ENCODE measurements around the gene C6orf132. TPM values are rescaled to one million over a fixed set of nuclear protein-coding genes. Genes with fewer than 3 reads are reported as not detected.

C6orf132 gene
- total RNA-seq, 4 donors from 2014 or later, result 0.05 to 0.16 TPM; not detected in 2

GRCh38 chr6:42177514-42178364 is 35.3 kb upstream of the C6orf132 start:
- DNase-seq (no peak), ATAC-seq (no peak)
- Histone ChIP-seq H3K36me3 (no peaks in the 10 kb centered on the region), H3K4me3 (no peak overlapping the region), H3K27me3 (peaks cover 0 to 9% (median 6%) of the 10 kb centered on the region in 3 donors), H3K4me1 (no peaks in the 10 kb centered on the region), H3K9me3 (no peaks in the 10 kb centered on the region), H3K27ac (no peak overlapping the region)
- in situ Hi-C loops (cut with MboI; ENCODE audit: low sequenced_read_pairs in 4 of 4), result no loop called here
- intact Hi-C loops (cut with DNase I; ENCODE audit: low total_unique reads), result no loop called here
- TF ChIP-seq, protein P1, sequence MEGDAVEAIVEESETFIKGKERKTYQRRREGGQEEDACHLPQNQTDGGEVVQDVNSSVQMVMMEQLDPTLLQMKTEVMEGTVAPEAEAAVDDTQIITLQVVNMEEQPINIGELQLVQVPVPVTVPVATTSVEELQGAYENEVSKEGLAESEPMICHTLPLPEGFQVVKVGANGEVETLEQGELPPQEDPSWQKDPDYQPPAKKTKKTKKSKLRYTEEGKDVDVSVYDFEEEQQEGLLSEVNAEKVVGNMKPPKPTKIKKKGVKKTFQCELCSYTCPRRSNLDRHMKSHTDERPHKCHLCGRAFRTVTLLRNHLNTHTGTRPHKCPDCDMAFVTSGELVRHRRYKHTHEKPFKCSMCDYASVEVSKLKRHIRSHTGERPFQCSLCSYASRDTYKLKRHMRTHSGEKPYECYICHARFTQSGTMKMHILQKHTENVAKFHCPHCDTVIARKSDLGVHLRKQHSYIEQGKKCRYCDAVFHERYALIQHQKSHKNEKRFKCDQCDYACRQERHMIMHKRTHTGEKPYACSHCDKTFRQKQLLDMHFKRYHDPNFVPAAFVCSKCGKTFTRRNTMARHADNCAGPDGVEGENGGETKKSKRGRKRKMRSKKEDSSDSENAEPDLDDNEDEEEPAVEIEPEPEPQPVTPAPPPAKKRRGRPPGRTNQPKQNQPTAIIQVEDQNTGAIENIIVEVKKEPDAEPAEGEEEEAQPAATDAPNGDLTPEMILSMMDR (IDR thresholded peaks at IDR 0.05 in 4 of 5, conservative IDR thresholded peaks at IDR 0.05 in 1 of 5), result no peak
- TF ChIP-seq POLR2A (IDR thresholded peaks at IDR 0.05), result no peak

GRCh38 chr6:42176981-42177380 is 34.6 kb upstream of the C6orf132 start:
- H3K4me1 ChIP-seq, result no peaks in the 10 kb centered on the region
- in situ Hi-C loops (cut with MboI; ENCODE audit: low sequenced_read_pairs in 4 of 4), result no loop called here
- TF ChIP-seq, protein P1 (IDR thresholded peaks at IDR 0.05 in 4 of 5, conservative IDR thresholded peaks at IDR 0.05 in 1 of 5), result no peak
- no peak for TF ChIP-seq POLR2A (IDR thresholded peaks at IDR 0.05)
- H3K4me3 ChIP-seq, result no peak overlapping the region
- no peak overlapping the region for H3K27ac ChIP-seq
- DNase-seq (no peak), ATAC-seq (no peak)
- intact Hi-C loops (cut with DNase I; ENCODE audit: low total_unique reads), result no loop called here
- H3K27me3 ChIP-seq, result peaks cover 0 to 9% (median 6%) of the 10 kb centered on the region in 3 donors
- H3K36me3 ChIP-seq, result no peaks in the 10 kb centered on the region
- H3K9me3 ChIP-seq, result no peaks in the 10 kb centered on the region

GRCh38 chr6:42175860-42176259 is 33.4 kb upstream of the C6orf132 start:
- TF ChIP-seq, protein P1 (IDR thresholded peaks at IDR 0.05 in 4 of 5, conservative IDR thresholded peaks at IDR 0.05 in 1 of 5), result no peak
- no peak for TF ChIP-seq POLR2A (IDR thresholded peaks at IDR 0.05)
- H3K36me3 ChIP-seq, result no peaks in the 10 kb centered on the region
- in situ Hi-C loops (cut with MboI; ENCODE audit: low sequenced_read_pairs in 4 of 4) (no loop called here), intact Hi-C loops (cut with DNase I; ENCODE audit: low total_unique reads) (no loop called here)
- H3K4me1 ChIP-seq, result no peaks in the 10 kb centered on the region
- peaks cover 0 to 9% (median 6%) of the 10 kb centered on the region in 3 donors for H3K27me3 ChIP-seq
- DNase-seq (no peak), ATAC-seq (no peak)
- H3K4me3 ChIP-seq, result no peak overlapping the region
- H3K9me3 ChIP-seq, result no peaks in the 10 kb centered on the region
- H3K27ac ChIP-seq, result no peak overlapping the region

DNA sequence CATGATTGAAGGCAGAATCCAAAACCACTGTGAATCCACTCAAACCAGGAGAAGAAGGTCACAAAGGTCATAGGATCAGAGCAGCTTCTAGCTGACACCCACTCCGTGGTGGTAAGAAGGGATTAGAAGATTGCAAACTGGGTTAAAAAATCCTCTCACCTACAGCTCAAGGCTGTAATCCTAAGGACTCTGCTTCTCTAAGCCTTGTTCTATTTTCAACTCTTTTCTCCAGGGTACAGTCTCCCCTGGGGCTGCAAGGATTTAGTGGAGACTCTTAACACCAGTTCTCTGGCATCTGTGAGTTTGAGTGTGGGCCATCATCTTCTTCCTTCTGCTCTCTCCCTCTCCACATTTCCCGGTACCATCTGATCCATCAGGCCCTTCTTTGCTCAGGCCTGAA is 30.7 kb upstream of the C6orf132 start, which contains the start of gene GUCA1A:
Gene GUCA1A (plus strand): TSS at position 264 of the 400 bp plus-strand sequence. CDS start 250 bp downstream, outside the sequence.
- no peak for ATAC-seq
- DNase-seq, result no peak
- Histone ChIP-seq H3K27me3 (peaks cover 0 to 5% (median 4%) of the 10 kb centered on the region in 3 donors), H3K4me3 (no peak within 1 kb of the TSS), H3K9me3 (no peaks in the 10 kb centered on the region), H3K27ac (no peak within 1 kb of the TSS), H3K36me3 (no peaks in the 10 kb centered on the region), H3K4me1 (no peaks in the 10 kb centered on the region)
- TF ChIP-seq, protein P1 (IDR thresholded peaks at IDR 0.05 in 4 of 5, conservative IDR thresholded peaks at IDR 0.05 in 1 of 5), result no peak
- no peak for TF ChIP-seq POLR2A (IDR thresholded peaks at IDR 0.05)
- intact Hi-C loops (cut with DNase I; ENCODE audit: low total_unique reads), result no loop called here
- in situ Hi-C loops (cut with MboI; ENCODE audit: low sequenced_read_pairs in 4 of 4), result no loop called here
